Thymus (tissue), 11 donors: ENCODE data around the gene ULK4. TPM values are rescaled to one million over a fixed set of nuclear protein-coding genes. Genes with fewer than 3 reads are reported as not detected.
"Not testable (repeated sequence)": the region's sequence is repeated elsewhere in the genome, so short reads cannot be mapped to it uniquely, and the experiment has no call there.

Experiments used
- DNase-seq, 9 donors: peaks; one replicate each; pipeline ENCODE4 v3.0.0-alpha.2; 2013; ENCODE audit warnings: low spot score in 9 of 9, low read depth in 6 of 9, missing footprints in 1 of 9
- H3K27ac ChIP-seq, 2 donors: one replicate each; pipeline ENCODE4 v1.5.1; 2013; ENCODE audit warnings: control low read depth in 1 of 2, low read depth in 1 of 2, low read length in 1 of 2, mild to moderate bottlenecking in 1 of 2, moderate library complexity in 1 of 2
- H3K27me3 ChIP-seq, 2 donors: one replicate each; pipeline ENCODE4 v1.5.1; 2013; ENCODE audit warnings: low read length in 1 of 2; ENCODE audit not compliant: control insufficient read depth in 2 of 2, insufficient read depth in 1 of 2
- H3K36me3 ChIP-seq, 2 donors: one replicate each; pipeline ENCODE4 v1.5.1; 2013; ENCODE audit warnings: low read length in 1 of 2, mild to moderate bottlenecking in 1 of 2, moderate library complexity in 1 of 2; ENCODE audit not compliant: control insufficient read depth in 2 of 2, insufficient read depth in 2 of 2
- H3K4me1 ChIP-seq, 2 donors: one replicate each; pipeline ENCODE4 v1.5.1; 2013; ENCODE audit warnings: low read length in 2 of 2; ENCODE audit not compliant: control insufficient read depth in 2 of 2, insufficient read depth in 2 of 2
- H3K4me3 ChIP-seq, 2 donors: one replicate each; pipeline ENCODE4 v1.5.1; 2013; ENCODE audit warnings: low read length in 2 of 2, control low read depth in 1 of 2, mild to moderate bottlenecking in 1 of 2
- H3K9me3 ChIP-seq, 2 donors: one replicate each; pipeline ENCODE4 v1.5.1; 2013; ENCODE audit warnings: low read length in 1 of 2, mild to moderate bottlenecking in 1 of 2; ENCODE audit not compliant: control insufficient read depth in 2 of 2, insufficient read depth in 1 of 2
- WGBS: extraction: QIAGEN DNeasy Blood & Tissue Kit; methylation state at CpG from one replicate; pipeline ENCODE4 v1.1.7; 2013; 5-methylcytosine and 5-hydroxymethylcytosine counted together
- polyA plus RNA-seq: library from polyadenylated mRNA; stranded (reverse); fragments of 200-250 nt; gene quantifications from one replicate; pipeline ENCODE4 v1.2.3, GENCODE V29; 2013
- total RNA-seq: library from RNA; stranded (reverse); fragments of 120-200 nt; gene quantifications from one replicate; pipeline ENCODE4 v1.2.4, GENCODE V29; 2013
- donor health status: healthy.

ULK4 gene
- total and polyA plus RNA-seq, 2 donors = 3.4 to 6.3 TPM

DNA sequence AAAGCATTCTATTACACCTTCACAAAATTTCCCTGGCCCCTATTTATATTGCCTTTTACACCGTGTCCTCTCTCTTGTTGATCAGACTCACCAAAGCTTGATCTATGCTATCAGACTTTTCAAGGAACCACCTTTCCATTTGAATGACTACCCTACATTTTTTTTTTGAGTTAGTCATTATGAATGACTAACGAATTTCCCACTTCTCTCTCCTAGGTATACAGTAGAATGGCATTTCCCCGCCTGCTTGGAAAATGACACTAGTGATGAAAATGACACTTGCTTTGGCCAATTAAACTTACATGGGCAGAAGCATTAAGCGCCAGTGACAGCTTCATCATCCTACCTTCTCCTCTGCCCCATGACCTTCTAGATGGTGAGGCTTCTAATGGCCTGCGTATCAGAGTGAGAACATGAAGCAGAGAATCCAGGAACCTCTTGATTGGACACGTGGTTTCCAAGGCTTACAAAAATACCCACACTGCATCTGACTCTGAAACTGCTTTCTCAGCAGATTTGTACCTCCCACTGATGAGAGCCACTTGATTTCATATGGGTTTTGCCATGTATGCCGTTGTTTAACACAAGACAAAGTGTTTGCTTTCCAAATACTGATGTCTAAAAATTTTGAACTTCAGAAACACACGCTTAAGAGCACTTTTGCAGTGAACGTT lies 392.1 kb downstream of the ULK4 start:
- 97% methylated on average over 9 of the region's 9 CpGs for WGBS

DNA sequence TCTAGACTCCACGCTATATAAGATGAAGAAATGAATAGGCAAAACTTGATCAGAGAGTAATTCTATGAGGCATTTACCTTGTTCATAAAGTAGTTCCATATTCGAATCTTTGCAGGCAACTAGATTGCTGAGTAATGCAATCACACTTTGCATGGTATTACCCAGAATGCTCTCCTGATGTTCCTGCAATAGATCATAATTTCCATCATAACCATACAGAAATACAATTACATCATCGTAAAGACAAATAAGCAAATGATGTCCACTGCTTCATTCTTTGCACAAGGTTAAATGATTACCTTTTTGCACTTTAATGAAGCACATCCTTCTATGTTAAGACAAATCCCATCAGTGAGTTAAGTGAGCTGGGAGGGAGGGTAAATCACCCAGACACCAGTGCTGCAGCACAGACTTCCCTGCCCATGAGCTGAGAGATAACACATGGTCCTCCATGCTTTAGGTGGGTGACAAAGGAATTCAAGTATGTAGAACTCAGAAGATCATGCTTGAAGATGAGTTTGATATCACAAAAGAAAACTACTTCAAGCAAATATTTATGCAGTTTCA lies 395.9 kb downstream of the ULK4 start:
- H3K4me3 ChIP-seq = no peak overlapping the region
- H3K27me3 ChIP-seq = no peaks in the 10 kb centered on the region
- no peaks in the 10 kb centered on the region for H3K36me3 ChIP-seq
- 96% methylated on average over 3 of the region's 3 CpGs for WGBS
- H3K4me1 ChIP-seq = no peaks in the 10 kb centered on the region
- DNase-seq = no peak
- no peak overlapping the region for H3K27ac ChIP-seq
- H3K9me3 ChIP-seq = no peaks in the 10 kb centered on the region

More for the DNA sequence above, 392.1 kb downstream of the ULK4 start:
- Histone ChIP-seq H3K4me3 (no peak overlapping the region), H3K36me3 (no peaks in the 10 kb centered on the region), H3K27ac (no peak overlapping the region), H3K9me3 (no peaks in the 10 kb centered on the region), H3K27me3 (no peaks in the 10 kb centered on the region), H3K4me1 (no peaks in the 10 kb centered on the region)
- DNase-seq = no peak

DNA sequence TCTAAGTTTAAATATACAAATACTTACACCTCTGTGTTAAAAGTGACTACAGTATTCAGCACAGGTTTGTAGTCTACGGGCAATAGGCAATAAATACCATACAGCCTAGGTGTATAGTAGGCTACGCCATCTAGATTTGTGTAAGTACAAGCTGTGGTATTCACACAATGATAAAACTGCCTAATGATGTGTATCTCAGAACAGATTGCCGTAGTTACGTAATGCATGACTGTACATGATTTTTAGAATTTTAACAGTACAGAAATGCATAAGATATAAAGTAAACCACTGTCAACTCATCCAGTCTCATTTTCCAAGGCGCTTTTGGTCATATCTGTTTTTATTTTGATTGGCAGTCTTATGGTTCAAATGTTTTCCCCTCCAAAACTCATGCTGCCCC lies 396.9 kb downstream of the ULK4 start:
- WGBS = 98% methylated on average over 5 of the region's 5 CpGs
- Histone ChIP-seq H3K9me3 (no peaks in the 10 kb centered on the region), H3K27ac (no peak overlapping the region), H3K27me3 (no peaks in the 10 kb centered on the region), H3K4me1 (no peaks in the 10 kb centered on the region), H3K36me3 (no peaks in the 10 kb centered on the region), H3K4me3 (no peak overlapping the region)
- DNase-seq = no peak

DNA sequence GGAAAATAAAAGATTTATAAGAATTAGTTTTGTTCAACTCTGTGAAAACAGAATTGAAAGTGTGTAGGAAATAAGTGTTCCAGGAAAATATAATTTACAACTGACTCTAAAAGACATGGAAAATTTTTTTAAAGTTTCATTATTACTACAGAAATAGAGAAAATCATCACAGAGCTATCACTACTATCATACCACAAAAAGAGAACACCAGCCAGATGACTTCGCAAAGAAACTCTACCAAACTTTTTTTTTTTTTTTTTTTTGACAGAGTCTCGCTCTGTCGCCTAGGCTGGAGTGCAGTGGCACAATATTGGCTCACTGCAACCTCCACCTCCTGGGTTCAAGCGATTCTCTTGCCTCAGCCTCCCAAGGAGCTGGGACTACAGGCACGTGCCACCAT lies 405.7 kb downstream of the ULK4 start:
- H3K27ac ChIP-seq, H3K27me3 ChIP-seq, H3K4me1 ChIP-seq, DNase-seq, H3K36me3 ChIP-seq, H3K9me3 ChIP-seq, H3K4me3 ChIP-seq: not testable (repeated sequence)
- WGBS = 97% methylated on average over 5 of the region's 5 CpGs

DNA sequence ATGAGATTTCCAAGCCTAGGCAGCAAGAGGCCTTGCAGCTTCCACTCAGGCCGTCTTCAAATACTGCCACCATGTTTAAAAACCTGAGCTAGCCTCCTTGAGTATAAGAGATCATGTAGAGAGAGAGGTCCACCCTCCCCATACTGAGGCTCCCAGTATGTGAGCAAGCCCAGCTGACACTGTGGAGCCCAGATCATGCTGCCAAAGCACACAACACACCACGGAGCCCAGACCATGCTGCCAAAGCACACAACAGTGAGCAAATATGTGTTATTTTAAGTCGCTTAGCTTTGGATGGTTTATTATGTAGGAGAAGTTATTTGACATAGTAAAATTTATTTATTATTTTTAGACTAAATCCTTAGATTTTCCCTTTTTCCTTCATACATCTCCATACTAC lies 428.9 kb downstream of the ULK4 start:
- Histone ChIP-seq H3K27ac (no peak overlapping the region), H3K4me1 (no peaks in the 10 kb centered on the region), H3K9me3 (no peaks in the 10 kb centered on the region), H3K27me3 (no peaks in the 10 kb centered on the region), H3K4me3 (no peak overlapping the region), H3K36me3 (no peaks in the 10 kb centered on the region)
- WGBS = 94% methylated on average over 3 of the region's 3 CpGs
- DNase-seq = no peak

DNA sequence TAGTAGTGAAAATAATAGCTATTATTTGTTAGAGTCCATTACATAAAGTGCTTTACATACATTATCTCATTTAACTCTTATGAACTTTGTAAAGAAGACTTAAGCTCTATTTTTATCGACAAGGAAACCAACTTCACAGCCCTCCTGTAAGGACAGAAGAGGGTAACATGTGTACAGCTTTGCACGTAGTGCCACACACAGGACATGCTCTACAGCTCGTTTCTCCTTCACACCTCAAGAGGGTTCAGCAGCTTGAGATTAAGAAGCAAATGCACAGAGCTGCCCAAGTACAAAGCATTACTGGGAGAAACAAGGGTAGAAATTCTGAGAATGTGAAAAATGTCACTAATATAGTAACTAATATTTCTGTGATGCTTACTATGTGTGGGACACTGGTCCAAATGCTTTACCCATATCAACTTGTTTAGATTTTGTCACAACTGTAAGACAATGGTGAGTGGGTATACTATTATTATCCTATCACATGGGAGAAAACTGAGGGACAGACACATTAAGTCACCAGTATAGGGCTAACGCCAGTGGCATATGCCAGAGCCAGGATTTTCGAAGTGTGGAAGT lies 434.8 kb downstream of the ULK4 start:
- no peaks in the 10 kb centered on the region for H3K36me3 ChIP-seq
- H3K27me3 ChIP-seq = no peaks in the 10 kb centered on the region
- no peak overlapping the region for H3K27ac ChIP-seq
- H3K4me1 ChIP-seq = no peaks in the 10 kb centered on the region
- H3K4me3 ChIP-seq = no peak overlapping the region
- DNase-seq = no peak
- 95% methylated on average over 5 of the region's 5 CpGs for WGBS
- no peaks in the 10 kb centered on the region for H3K9me3 ChIP-seq

DNA sequence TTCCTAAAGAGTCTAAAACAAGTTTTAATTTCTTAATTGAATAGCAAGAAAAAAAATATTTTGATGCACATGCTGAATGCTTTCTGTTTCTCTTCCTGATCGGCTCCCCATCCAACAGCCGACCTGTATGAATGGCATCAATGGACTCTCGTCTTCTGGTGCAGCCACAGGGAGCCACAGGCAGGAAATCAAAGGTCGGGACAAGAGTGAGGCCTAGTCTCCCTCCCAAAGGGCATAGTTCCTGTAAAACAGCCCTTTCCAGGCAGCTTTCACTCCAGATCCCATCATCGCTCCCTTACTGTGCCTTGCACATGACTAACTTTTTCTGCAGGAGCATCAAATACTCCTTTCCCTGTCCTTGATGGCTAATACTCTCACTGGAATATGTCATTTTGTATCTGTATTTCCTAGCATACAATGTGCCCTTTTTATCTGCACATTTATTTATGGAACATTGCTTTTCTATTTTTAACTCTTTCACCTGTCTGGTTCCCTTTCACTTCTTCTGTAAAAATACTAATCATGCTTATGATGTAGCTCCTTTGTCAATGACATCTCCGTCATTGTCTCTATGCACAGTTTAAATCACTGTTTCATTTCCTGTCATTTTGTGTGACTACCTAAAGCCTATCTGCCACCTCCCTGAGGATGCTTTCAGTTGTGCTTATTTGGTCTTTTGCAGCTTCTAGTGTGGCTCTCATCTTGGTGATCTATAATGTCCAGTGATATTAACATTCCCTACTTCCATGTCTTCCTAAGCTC lies 436.4 kb downstream of the ULK4 start:
- no peak for DNase-seq
- WGBS = 95% methylated on average over 6 of the region's 6 CpGs
- Histone ChIP-seq H3K27ac (no peak overlapping the region), H3K27me3 (no peaks in the 10 kb centered on the region), H3K9me3 (no peaks in the 10 kb centered on the region), H3K4me3 (no peak overlapping the region), H3K36me3 (no peaks in the 10 kb centered on the region), H3K4me1 (no peaks in the 10 kb centered on the region)

DNA sequence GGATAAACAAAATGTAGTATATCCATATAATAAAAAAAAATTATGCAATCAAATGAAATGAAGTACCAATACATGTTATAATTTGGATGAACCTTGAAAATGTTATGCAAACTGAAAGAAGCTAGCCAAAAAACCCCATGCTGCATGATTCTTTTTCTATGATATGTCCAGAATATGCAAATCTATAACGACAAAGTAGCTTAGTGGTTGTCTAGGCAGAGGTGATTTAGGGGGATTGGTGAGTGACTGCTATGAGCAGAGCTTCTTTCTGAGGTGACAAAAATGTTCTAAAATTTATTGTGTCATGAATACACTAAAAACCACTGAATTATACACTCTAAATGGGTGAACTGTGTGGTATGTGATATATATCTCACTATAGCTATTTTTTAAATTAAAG lies 438.0 kb downstream of the ULK4 start:
- Histone ChIP-seq H3K4me3 (no peak overlapping the region), H3K9me3 (no peaks in the 10 kb centered on the region), H3K36me3 (no peaks in the 10 kb centered on the region), H3K27ac (no peak overlapping the region), H3K27me3 (no peaks in the 10 kb centered on the region), H3K4me1 (no peaks in the 10 kb centered on the region)
- no peak for DNase-seq
- WGBS = 99% methylated on average over 1 of the region's 1 CpG

DNA sequence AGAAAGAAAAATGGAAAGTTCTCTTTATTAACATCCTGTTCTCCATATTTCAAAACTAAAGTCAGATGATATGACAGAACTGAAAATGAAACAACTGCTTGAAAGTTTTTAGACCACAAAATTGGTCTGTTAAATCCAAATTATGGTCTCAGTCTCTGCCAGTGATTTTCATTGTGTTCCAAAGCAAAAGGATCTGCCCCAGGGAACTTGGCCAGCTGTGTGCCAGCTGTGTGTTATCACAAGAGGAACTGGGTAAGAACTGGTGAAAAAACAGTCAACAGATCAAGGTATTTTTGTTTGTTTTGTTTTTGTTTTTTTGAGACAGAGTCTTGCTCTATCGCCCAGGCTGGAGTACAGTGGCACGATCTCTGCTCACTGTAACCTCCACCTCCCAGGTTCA lies 439.3 kb downstream of the ULK4 start:
- no peak for DNase-seq
- Histone ChIP-seq H3K4me1 (no peaks in the 10 kb centered on the region), H3K4me3 (no peak overlapping the region), H3K27ac (no peak overlapping the region), H3K27me3 (no peaks in the 10 kb centered on the region), H3K9me3 (no peaks in the 10 kb centered on the region), H3K36me3 (no peaks in the 10 kb centered on the region)
- 98% methylated on average over 2 of the region's 2 CpGs for WGBS
